ENCODE data around the gene RIMS4.

DNA sequence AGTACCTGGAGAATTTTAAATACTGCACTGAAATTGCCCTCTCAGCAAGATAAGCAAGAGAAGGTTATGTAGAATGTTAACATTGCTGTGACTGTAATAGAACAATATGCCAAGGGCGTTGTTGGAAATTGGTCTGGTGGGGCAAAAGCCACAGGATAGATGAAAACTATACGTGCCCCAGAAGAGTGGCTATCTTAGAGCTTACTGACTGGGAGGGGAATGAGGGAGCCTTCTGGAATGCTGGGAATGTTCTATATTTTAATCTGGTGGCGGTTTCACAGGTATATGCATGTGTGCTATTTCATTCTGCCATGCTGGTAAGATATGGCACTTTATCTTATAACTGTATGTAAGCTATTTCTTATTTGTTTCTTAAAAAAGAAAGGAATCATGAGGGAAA is 39.9 kb upstream of the RIMS4 start:
- TF ChIP-seq CTCF (conservative IDR thresholded peaks at IDR 0.05; ENCODE audit: low read length) (no peak), EZH2phosphoT487 (IDR thresholded peaks at IDR 0.05; ENCODE audit: borderline replicate concordance) (no peak)
